Inferior parietal cortex (tissue), 1 donor: ENCODE data around the gene CALHM5.
A peak's percentile ranks its signal among the peaks of the same experiment; 100 is the strongest.

Experiments used
- DNase-seq: peaks from one replicate; pipeline ENCODE4 v3.0.0-alpha.2; 2016; ENCODE audit errors: extremely low spot score

CALHM5 gene

DNA sequence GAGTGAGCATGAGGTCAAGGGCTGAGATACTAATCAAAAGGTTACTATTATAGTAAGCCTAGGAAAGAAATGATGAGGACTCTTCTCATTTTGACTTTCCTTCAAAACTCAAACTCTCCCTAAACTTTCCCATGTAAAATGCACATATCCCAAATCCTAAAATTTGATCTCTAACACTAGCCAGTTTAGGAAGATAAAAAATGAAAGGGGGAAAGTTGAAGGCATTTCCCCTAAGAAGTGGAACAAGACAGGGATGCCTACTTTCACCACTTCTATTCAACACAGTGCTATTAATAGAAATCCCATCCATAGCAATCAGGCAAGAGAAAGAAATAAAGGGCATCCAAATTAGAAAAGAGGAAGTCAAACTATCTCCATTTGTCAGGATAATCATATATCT lies 2.9 kb upstream of the CALHM5 start:
- DNase-seq = no peak

DNA sequence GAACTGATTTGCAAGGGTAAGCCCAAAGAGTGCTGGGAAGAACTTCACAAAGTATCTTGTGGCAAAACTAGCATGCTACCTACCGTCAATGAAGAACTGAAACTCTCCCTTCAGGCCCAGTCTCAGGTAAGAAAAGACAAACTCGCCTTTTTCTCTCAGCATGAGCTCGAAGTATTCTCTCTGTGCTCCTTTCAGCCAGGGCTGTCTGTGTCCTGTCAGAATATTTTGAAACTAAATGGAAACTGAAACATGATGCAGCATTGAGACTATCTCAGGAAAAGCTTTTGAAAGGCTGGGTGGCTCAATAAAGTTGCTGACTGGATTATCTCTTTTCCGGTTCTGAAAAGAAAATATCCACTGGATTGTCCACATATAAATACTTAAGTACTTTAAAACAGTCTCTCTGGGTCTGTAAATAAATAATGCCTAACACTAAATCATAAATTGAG lies 696 bp downstream of the CALHM5 start:
- DNase-seq = no peak

DNA sequence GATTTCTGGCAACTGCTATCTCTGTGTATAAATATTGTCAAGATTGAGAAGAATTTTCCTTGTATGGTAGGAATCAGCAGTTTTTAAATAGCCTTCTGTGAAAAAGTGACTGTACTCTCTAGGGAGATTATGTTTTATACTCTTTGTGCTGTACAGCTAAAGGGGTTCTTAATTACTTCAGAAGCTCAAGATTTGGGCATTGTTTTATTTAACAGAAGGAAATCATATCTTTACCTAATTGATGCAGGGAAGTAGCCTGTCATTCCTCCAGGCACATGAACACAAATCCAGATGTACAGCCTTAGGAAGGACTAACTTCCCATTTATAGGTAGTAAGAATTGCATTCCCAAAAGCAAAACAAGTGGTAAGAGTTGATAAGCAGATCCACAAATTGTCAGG lies 1.3 kb downstream of the CALHM5 start:
- DNase-seq = no peak

DNA sequence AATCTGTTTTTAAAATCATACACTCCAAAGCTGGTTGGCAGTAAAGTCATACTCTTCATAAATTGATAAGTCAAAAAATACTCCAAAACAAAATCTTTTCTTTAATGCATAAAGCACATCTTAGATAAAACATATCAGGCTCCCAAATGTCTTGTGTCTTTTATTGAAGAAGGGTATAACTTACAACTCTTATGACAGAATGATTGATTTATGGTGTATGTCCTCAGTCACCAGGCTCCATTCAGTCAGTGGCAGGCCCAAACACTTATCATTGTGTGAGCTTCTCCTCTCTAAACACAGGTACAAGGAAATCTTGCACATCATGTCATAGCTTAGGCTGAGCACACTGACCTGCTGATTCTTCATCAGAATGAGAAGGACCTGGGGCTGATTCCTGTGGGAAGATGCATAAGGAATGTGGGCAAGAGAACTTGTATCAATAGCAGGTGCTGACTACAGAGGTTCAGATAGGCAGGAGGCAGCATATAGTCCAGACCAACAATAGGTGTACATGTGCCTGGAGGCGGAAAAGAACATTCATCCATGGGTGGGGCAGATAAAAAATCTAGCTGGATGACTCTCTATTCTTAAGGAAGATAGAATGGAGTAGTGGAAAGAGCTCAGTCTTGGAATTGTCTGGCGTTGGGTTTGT lies 1.9 kb downstream of the CALHM5 start:
- no peak for DNase-seq

DNA sequence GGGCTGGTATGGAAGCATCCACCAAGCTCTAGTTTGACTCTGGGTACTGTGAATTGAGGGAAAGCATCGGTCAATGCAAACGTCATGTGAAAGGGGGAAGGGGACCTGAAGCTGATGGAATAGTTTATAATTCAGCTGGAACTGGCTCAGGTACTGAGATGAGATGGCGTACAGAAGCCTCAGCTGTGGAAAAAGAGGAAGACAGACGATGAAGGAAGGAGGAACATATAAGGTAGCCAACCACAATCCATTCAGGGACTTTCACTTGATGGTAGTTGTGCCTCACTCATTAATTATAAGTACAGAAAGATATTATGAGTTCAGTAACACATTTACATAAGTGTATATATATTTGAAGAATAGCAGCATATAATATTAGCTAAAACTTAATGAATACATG lies 2.7 kb downstream of the CALHM5 start:
- no peak for DNase-seq

DNA sequence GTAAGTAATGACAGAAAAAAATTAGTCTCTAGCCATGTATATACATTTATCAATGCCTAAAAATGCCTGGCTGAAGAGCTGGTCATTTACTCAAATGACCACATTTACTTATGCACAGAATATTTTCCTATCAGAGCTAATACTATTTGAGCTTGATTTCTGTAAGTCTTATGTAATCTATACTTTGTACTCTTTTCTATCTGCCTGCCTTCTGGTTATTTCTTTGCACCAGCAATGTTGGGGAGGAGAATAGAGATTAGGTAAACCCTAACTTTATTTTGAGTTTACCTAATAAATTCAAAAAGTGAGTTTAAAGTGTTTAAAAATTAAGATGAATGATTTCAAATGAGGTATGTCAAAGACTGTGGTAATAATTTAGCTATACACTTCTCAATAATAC lies 3.7 kb downstream of the CALHM5 start:
- DNase-seq = no peak

DNA sequence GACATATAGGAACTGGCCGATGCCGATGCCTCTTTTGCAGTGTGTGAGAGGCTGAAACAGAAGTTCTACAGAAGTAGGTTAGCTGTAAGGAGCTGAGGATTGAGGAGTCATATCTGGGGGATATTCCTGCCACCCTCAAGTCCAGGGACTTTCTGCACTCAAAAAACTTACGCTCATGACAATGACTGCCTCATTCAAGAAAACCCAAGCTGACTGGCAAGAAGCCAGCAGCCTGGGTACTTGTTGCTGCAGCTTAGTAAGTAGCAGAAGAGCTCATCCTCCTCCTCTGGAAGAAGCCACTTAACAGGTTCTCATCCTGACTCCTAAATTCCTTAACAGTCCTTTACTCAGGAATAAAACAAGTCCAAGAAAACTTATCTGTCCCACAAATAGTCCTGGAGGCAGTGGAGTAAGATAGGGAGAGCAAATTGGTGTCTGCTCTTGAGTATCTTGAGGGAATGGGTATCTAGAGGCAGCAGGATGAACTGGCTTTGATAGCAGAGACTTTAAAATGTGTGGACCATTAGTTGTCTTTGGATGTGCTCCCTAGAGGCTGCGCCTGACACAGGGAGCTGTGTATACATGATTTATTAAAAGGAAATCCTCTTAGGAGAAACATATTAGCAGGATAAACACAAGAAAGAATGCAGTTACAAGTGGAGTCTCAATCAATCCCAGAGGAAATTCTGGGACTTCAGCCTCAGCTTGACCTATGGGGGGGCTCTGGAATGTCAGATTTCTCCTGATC lies 7.4 kb downstream of the CALHM5 start:
- DNase-seq = no peak

DNA sequence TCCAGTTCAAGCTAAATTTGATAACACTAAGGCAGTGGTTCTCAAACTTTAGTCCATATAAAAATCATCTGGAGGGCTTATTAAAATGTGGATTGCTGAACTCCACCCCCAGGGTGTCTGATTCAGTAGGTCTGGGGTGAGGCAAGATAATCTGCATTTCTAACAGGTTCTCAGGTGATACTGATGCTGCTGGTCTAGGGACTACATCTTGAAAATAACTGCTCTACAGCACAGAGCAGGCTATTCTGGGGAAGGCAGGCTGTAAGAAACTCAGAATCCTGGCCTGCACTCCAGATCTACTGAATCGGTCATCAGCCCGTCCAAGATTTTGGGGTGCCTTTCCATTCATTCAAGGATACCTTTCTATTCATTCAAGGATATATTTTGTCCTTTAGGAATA lies 11.5 kb downstream of the CALHM5 start:
- no peak for DNase-seq

DNA sequence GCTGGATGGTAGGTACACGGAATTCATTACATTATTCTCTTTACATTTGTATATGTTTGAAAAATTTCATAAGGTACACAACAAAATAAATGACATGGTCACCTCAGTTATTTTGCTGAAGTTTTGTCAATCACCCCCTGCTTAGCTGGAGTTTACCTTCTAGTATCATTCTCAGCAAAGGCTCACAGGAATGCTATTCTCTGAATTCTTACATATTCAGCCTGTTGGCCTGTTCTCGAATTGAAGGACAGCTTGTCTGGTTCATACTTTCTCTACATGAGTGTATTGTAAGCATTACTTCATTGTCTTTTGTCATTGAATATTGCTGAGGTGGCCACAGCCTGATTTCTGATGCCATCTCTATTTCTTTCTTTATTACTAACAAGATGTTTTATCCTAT lies 12.8 kb downstream of the CALHM5 start:
- DNase-seq = no peak

DNA sequence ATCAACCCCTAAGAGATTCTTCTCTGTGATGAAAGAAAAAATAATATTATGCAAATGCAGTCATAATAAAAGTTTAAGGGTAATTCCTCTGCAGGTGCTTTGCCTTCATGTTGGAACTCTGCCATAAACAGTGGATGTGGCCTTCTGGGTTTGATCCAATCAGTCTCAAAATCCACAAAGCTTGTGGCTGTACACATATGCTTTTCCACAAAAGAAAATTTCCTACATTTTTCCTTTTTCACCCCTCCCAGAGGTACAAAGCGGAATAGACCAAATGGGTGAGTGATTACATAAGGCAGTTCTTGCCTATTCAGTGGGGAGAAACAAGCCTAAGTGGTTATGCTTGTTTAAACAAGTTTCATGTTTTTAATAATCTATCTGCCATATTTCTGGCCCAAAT lies 16.7 kb downstream of the CALHM5 start:
- no peak for DNase-seq

DNA sequence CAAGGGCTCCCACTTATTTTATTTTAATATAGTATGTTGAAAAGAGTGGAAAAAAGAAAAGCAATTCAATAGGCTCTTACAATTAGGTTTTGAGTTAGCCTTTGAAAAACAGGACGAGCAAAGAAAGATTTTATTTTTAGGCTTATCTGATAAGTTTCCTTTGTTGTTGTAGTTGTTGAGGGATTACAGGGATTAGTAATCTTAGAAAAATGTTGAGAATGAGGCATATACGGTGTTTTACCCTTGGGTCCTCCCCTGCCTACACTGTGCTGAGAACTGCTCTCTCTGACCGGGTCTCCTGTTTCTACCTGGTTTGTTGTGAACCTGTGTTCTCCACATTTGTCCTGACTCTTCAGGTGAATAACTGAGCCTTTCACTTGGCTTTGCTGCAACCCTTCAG lies 17.3 kb downstream of the CALHM5 start:
- no peak for DNase-seq

DNA sequence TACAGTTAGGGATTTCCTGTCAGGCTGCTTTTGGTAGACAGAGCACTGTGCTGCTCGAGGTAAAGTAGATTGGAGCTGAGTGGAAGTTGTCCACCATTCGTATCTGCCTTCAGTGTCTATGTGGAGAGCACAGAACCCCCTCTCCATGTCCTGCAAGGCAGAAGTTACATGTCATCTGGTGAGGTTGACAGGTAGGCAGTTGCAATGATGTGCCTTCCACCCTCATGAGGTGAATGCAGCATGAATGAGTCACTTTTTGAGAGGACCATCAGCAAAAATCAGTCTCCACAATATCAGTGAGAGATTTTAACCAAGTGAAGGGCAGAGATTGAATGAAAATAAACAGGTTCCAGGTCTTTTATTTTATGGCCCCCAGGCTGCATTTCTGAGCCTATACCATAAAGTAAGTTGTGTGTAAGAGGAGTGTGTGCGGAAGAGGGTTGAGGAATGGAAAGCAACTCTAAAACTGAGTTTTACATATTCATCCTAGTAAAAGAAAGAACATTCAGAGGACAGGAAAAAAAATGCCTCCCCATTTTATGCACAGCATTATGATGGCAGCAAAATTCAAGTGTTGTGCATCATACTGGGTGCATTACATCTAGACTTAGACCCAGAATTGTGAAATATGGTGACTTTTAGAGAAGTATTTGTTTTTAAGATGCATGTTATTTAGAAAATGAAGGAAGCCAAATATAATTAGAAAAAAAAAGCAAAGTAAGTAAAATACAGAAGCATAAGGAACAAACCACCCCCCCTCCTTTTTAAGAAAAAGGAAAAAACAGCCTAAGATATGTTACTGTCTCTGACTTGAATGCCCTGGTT lies 18.2 kb downstream of the CALHM5 start:
- DNase-seq = no peak

DNA sequence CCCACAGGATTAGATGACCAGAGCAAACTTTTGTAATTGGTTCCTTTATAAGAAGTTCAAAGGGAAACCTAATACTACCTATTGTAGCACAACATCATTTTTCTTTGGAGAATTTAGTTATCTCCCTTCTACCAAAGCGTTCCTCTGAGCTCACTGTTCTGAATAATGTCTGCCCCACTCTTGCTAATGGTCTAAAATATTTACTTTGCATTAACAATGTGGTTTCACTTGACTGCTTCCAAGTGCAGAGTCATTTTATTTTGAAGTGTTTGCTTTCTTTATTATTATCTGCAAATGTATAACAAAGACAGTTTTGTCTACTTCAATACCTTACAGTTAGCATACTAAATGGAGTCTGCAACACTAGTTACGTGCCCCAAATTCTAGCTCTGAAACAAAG lies 19.0 kb downstream of the CALHM5 start:
- no peak for DNase-seq

DNA sequence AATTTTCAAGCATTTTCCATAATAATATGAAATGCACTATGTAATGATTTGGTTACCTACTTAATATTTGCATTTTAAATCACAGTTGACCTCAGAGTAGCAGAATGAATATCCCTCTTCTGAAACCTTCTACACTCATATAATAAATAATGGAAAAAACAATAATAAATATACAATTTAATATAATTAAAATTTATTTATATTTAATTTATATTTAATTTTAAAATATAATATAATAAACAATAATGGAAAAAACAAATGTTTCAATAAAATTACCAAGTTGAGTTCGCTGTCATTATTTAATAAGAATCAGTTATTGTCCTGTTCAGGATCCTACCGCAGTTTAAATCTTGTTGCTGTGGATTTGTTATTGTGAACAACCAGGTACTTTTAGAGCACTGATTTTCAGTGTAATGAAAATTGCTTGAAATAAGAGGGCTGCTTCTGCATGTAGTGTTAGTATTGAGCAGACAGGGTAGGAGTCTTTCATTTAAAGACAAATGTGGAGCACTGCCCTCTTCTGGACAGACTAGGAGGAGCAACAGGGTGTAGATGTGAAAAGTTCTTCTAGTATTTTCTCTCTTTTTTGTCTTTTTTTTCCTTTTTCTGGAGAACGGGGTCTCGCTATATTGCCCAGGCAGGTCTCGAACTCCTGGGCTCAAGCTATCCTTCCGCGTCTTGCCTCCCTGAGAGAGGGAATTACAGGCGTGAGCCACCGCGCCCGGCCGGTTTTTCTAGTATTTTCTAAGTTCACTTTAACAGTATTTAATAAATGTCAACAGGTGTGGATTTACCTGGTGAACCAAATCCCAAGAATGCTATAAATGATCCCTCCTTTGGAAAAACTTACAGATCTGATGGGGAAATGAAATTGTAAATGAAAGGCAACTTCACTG lies 20.5 kb downstream of the CALHM5 start:
- DNase-seq = peak; percentile 73

DNA sequence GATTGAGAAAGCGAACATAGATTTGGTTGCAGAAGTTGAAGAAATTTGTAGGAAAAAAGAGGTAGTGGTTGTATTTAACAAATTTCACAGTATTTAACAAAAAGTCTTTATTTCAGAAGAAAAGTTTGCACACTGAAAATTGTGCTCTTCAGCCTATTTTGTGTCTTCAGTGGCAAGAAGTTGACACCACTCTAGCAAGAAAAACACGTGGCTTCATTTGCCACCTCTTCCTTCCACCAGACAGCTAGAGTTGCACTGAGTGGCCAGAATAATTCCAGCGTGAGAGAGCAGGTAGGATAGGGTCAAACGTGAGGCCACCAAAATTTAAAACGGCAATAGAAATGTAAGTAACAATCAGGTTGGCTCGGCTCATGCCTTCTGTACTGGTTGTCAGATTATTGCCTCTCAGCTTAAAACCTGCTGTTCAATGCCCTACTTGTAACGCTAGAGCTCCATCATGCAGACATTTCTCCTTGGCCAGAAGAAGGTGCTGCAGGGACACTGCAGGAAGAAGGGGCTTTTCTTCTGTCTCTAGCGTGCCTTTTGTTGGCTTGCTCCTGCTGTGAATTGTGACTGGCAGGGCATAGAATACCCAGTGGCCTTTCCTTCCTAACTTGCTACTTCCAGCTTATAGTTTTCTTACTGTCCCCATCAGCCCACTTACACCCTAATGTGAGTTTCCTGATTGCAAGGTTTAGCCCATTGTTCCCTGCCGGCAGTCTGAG lies 22.0 kb downstream of the CALHM5 start:
- DNase-seq = no peak

DNA sequence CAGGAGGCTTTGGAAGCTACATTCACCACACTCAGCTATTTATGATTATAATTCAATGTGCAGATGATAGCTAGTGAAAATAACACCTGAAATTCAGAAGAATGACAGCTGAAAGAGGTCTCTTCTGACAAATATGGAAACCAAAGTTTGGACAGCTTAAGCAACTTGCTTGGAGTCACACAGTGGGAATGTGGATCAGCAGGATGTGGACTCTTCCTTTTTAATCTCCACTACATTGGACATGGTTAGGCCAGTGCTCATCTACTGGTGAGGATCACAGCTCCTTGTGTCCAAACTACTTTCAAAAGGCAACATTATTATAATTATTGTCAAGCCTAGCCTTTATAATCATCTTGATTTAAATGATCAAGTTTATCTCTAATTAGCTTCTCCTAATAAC lies 23.7 kb downstream of the CALHM5 start:
- no peak for DNase-seq

DNA sequence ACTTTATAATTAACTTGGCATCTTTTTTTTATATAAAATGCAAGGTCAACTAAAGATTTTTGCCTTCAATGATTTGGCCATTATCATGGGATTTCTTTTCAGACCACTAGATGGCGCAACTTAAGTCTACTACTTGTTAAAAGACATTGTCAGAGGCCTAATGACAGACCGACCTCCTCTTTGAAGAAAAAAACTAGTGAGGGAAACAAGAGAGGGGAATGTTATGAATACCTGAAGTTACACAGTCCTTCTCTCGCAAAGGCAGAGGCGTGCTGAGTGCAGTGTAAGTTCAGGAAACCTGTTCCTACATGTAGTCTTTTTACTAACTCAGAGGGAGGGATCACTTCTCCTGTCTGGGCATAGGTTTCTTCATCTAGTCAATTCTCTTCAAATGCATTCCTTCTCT lies 24.8 kb downstream of the CALHM5 start:
- DNase-seq = peak; percentile 74

DNA sequence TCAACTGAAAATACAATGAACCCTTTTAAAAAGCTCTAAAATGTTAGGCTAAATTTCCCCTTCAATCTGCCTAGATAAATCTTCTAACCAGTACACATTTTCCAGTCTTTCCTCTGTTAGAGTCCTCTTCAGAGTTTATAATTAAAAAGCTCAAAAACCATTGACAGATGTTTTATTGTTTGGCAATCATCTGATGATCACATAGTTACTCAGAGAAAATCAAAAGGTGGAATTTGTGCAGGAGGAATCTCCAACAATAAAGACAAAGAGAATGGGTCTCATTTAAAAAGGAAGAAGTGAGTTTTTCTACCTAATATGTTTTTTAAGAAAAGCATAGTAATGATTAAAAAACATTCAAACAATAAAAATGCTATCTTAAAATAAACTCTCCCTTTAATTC lies 31.0 kb downstream of the CALHM5 start:
- no peak for DNase-seq

DNA sequence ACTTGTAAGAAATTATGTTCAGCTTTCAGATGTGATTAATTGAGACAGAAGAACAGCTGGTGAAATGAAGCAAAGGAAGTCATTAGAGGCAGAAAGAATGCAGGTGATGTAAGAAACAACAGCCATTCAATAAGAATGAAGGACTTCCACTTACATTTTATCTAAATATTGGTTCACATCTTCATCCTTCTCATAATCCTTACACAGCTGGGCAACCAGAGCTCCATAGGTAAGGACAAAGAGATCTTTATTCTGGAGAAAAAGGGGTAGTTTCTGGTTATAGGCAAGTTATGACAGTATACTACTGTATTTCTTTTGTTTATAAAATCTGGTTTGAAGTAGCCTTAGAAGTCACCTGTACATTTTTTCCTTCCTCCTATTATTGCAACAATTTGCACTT lies 31.7 kb downstream of the CALHM5 start:
- DNase-seq = no peak

DNA sequence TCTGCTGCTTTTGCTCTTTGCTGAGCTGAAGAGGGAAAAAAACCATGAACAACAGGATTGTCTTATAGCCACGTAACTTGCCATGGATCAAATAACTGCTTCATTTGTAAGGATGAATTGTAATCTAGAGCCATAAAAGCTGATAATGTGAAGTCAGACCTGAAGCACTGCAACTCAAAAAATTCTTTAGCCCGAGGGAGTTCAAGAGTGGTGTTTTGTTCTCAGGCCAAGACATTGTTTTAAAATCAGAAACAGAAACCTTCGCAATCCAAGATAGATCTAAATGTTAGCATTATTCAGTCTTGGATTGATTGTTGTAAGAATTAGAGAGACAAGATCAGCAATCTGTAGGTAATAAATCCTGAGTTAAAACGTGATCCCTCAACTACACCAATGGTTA lies 34.2 kb downstream of the CALHM5 start, which contains the start of gene TRAPPC3L:
Gene TRAPPC3L (minus strand): TSS at position 34 of the 400 bp plus-strand sequence. CDS start 170 bp downstream, outside the sequence.
- no peak for DNase-seq

DNA sequence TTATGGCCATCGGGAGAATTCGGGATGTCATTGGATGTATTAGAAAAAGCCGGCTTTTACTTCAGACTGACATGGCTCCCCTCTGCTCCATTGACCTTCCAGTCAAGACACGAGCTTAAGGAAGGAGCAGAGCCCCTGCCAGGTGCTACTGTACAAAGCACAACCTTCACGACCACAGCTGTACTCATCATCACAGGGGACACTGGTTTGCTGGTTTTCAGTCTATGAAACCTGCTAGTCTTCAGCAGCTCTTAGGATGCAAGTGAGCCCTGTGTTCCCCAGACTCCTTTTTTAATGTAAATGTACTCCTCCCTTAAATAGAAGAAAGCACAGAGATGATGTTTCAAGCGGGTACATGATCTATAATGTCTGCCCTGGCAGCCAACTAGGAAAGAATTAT lies 35.9 kb downstream of the CALHM5 start:
- no peak for DNase-seq
